ENCODE data around the gene GRAMD2A.

Gene GRAMD2A

GRCh38 chr15:72197460-72198355 lies at the start of gene GRAMD2A:
GRAMD2A (minus strand) TSS chr15:72197787.
- in situ Hi-C loops (cut with MboI; ENCODE audit: low sequenced_read_pairs): no loop called here

- in situ Hi-C loops (cut with MboI; ENCODE audit: low sequenced_read_pairs): no loop called here
Measured at GRCh38 chr15:72242775-72243370, 45.3 kb upstream of the GRAMD2A start.

GRCh38 chr15:72239652-72240051 lies 42.1 kb upstream of the GRAMD2A start:
- in situ Hi-C loops (cut with MboI; ENCODE audit: low sequenced_read_pairs): no loop called here

- in situ Hi-C loops (cut with MboI; ENCODE audit: low sequenced_read_pairs): no loop called here
Measured at GRCh38 chr15:72238586-72238985, 41.0 kb upstream of the GRAMD2A start.

- in situ Hi-C loops (cut with MboI; ENCODE audit: low sequenced_read_pairs): no loop called here
Measured at GRCh38 chr15:72237853-72238224, 40.3 kb upstream of the GRAMD2A start.

GRCh38 chr15:72237029-72237852 lies 39.7 kb upstream of the GRAMD2A start:
- in situ Hi-C loops (cut with MboI; ENCODE audit: low sequenced_read_pairs): no loop called here

GRCh38 chr15:72236381-72237003 lies 38.9 kb upstream of the GRAMD2A start:
- in situ Hi-C loops (cut with MboI; ENCODE audit: low sequenced_read_pairs): no loop called here

- in situ Hi-C loops (cut with MboI; ENCODE audit: low sequenced_read_pairs): no loop called here
Measured at GRCh38 chr15:72235298-72235697, 37.7 kb upstream of the GRAMD2A start.

GRCh38 chr15:72233769-72234168 lies 36.2 kb upstream of the GRAMD2A start:
- in situ Hi-C loops (cut with MboI; ENCODE audit: low sequenced_read_pairs): no loop called here

GRCh38 chr15:72231833-72232478 lies 34.4 kb upstream of the GRAMD2A start:
- in situ Hi-C loops (cut with MboI; ENCODE audit: low sequenced_read_pairs): no loop called here

GRCh38 chr15:72231066-72231832 lies 33.7 kb upstream of the GRAMD2A start, which contains the start of gene PKM:
PKM (minus strand) TSS chr15:72231190; CDS start chr15:72219097, 12,093 bp downstream.
- in situ Hi-C loops (cut with MboI; ENCODE audit: low sequenced_read_pairs): no loop called here

GRCh38 chr15:72230197-72231065 lies 32.8 kb upstream of the GRAMD2A start:
- in situ Hi-C loops (cut with MboI; ENCODE audit: low sequenced_read_pairs): no loop called here

GRCh38 chr15:72229947-72230196 lies 32.3 kb upstream of the GRAMD2A start:
- in situ Hi-C loops (cut with MboI; ENCODE audit: low sequenced_read_pairs): no loop called here

- in situ Hi-C loops (cut with MboI; ENCODE audit: low sequenced_read_pairs): no loop called here
Measured at GRCh38 chr15:72229076-72229946, 31.7 kb upstream of the GRAMD2A start.

- in situ Hi-C loops (cut with MboI; ENCODE audit: low sequenced_read_pairs): no loop called here
Measured at GRCh38 chr15:72227720-72228119, 30.1 kb upstream of the GRAMD2A start.

GRCh38 chr15:72227192-72227586 lies 29.6 kb upstream of the GRAMD2A start:
- in situ Hi-C loops (cut with MboI; ENCODE audit: low sequenced_read_pairs): no loop called here

- in situ Hi-C loops (cut with MboI; ENCODE audit: low sequenced_read_pairs): no loop called here
Measured at GRCh38 chr15:72223278-72223677, 25.7 kb upstream of the GRAMD2A start.

GRCh38 chr15:72222393-72222792 lies 24.8 kb upstream of the GRAMD2A start:
- in situ Hi-C loops (cut with MboI; ENCODE audit: low sequenced_read_pairs): no loop called here
